Lower lobe of right lung (tissue), 2 donors: ENCODE data around the gene DCANP1. TPM values are rescaled to one million over a fixed set of nuclear protein-coding genes. Genes with fewer than 3 reads are reported as not detected.

ENCODE experiments used
- ATAC-seq, 2 donors: fragments of 200-7000 bp; cut with Tn5 transposase; one replicate each; pipeline ENCODE4 v1.9.1; 2020 to 2022; ENCODE audit warnings: mild to moderate bottlenecking in 2 of 2, moderate library complexity in 2 of 2
- DNase-seq: peaks from one replicate; pipeline ENCODE4 v3.0.0-alpha.2; 2020
- H3K27ac ChIP-seq: fragments of 200-600 bp; one replicate; pipeline ENCODE4 v1.8.0; 2022
- H3K27me3 ChIP-seq: fragments of 200-600 bp; one replicate; pipeline ENCODE4 v1.8.0; 2022; ENCODE audit warnings: low read depth
- H3K36me3 ChIP-seq: fragments of 200-600 bp; one replicate; pipeline ENCODE4 v1.8.0; 2022; ENCODE audit warnings: mild to moderate bottlenecking
- H3K4me1 ChIP-seq: fragments of 200-600 bp; one replicate; pipeline ENCODE4 v1.8.0; 2022
- H3K4me3 ChIP-seq: fragments of 200-600 bp; one replicate; pipeline ENCODE4 v1.8.0; 2022; ENCODE audit warnings: mild to moderate bottlenecking
- H3K9me3 ChIP-seq: fragments of 200-600 bp; one replicate; pipeline ENCODE4 v1.8.0; 2022
- CTCF ChIP-seq: fragments of 200-600 bp; IDR thresholded peaks from one replicate; pipeline ENCODE4 v1.8.0; 2022; ENCODE audit warnings: antibody characterized with exemption, mild to moderate bottlenecking
- intact Hi-C: fragments of 100-400 bp; cut with DNase I; formaldehyde crosslinking; loops from one replicate; pipeline ENCODE4 v1.11.0; 2022
- total RNA-seq: library from RNA; stranded (reverse); fragmentation: NEBNext Ultra II Directional; extraction: Animal tissue kit (Norgen Biotek cat#: 25700); gene quantifications from one replicate; pipeline ENCODE4 v1.2.1, GENCODE V29; 2021
- donor health status: DM: no; HTN: yes; CAD: no; lungs with severe emphysema.

Gene DCANP1
- total RNA-seq, 1 donor from 2014 or later, result not detected

GRCh38 chr5:135400866-135401265, 46.3 kb downstream of the DCANP1 start:
- H3K4me3 ChIP-seq, result no peak overlapping the region

GRCh38 chr5:135399794-135400542, 47.2 kb downstream of the DCANP1 start:
- DNase-seq (no peak), ATAC-seq (no peak)
- TF ChIP-seq CTCF, result no peak
- H3K27me3 ChIP-seq, result no peaks in the 10 kb centered on the region
- H3K9me3 ChIP-seq, result no peaks in the 10 kb centered on the region
- H3K4me1 ChIP-seq, result peaks cover 32% of the 10 kb centered on the region
- H3K4me3 ChIP-seq, result peak overlapping the region; percentile 93
- peak overlapping the region; percentile 95 for H3K27ac ChIP-seq
- no peaks in the 10 kb centered on the region for H3K36me3 ChIP-seq
- intact Hi-C loops, result no loop called here

More at GRCh38 chr5:135400866-135401265, 46.3 kb downstream of the DCANP1 start:
- H3K36me3 ChIP-seq, result no peaks in the 10 kb centered on the region
- intact Hi-C loops, result no loop called here
- ATAC-seq, result no peak
- TF ChIP-seq CTCF, result no peak
- no peaks in the 10 kb centered on the region for H3K27me3 ChIP-seq
- DNase-seq, result no peak
- H3K4me1 ChIP-seq, result peaks cover 23% of the 10 kb centered on the region
- no peak overlapping the region for H3K27ac ChIP-seq
- no peaks in the 10 kb centered on the region for H3K9me3 ChIP-seq

- H3K27me3 ChIP-seq, result no peaks in the 10 kb centered on the region
Measured at GRCh38 chr5:135398855-135399793, 48.0 kb downstream of the DCANP1 start, which contains the start of gene MACROH2A1. TSS of gene MACROH2A1 (minus strand) at chr5:135399231. CDS start at chr5:135389093, 10,138 bp downstream.

GRCh38 chr5:135398160-135398854, 48.8 kb downstream of the DCANP1 start:
- peak; percentile 71 for DNase-seq
- Histone ChIP-seq H3K9me3 (no peaks in the 10 kb centered on the region), H3K27ac (peak overlapping the region; percentile 95), H3K36me3 (no peaks in the 10 kb centered on the region), H3K4me1 (peaks cover 48% of the 10 kb centered on the region), H3K4me3 (peak overlapping the region; percentile 93), H3K27me3 (no peaks in the 10 kb centered on the region)
- TF ChIP-seq CTCF, result no peak
- intact Hi-C loops, result no loop called here
- ATAC-seq, result peak; percentile 44 to 52

More at GRCh38 chr5:135398855-135399793, 48.0 kb downstream of the DCANP1 start, which contains the start of gene MACROH2A1:
- Histone ChIP-seq H3K36me3 (no peaks in the 10 kb centered on the region), H3K4me3 (peak within 1 kb of the TSS; percentile 93), H3K4me1 (peaks cover 40% of the 10 kb centered on the region), H3K27ac (peak within 1 kb of the TSS; percentile 95), H3K9me3 (no peaks in the 10 kb centered on the region)
- ATAC-seq (peak; percentile 97 to 98), DNase-seq (peak; percentile 94)
- intact Hi-C loops, result no loop called here
- TF ChIP-seq CTCF, result no peak

- TF ChIP-seq CTCF, result no peak
- H3K4me1 ChIP-seq, result peaks cover 61% of the 10 kb centered on the region
- H3K9me3 ChIP-seq, result no peaks in the 10 kb centered on the region
- H3K4me3 ChIP-seq, result peak overlapping the region; percentile 93
- no peaks in the 10 kb centered on the region for H3K27me3 ChIP-seq
- H3K27ac ChIP-seq, result peak overlapping the region; percentile 95
- DNase-seq (no peak), ATAC-seq (no peak)
- intact Hi-C loops, result no loop called here
- peaks cover 5% of the 10 kb centered on the region for H3K36me3 ChIP-seq
Measured at GRCh38 chr5:135397084-135397483, 50.1 kb downstream of the DCANP1 start.
